Esophagus squamous epithelium (tissue), 4 donors: ENCODE results near the gene ZSWIM5.

Source experiments
- CTCF ChIP-seq, 6 experiments: fragments of 450-650 bp in 4 of 6; fragments of 200-600 bp in 2 of 6; sonication (generic) in 2 of 6; IDR thresholded peaks; one replicate each; pipeline ENCODE4 v1.5.1; 2016 to 2019; ENCODE audit warnings: antibody characterized with exemption in 6 of 6, mild to moderate bottlenecking in 4 of 6, moderate library complexity in 4 of 6
- POLR2A ChIP-seq, 4 donors: fragments of 450-650 bp; IDR thresholded peaks; one replicate each; pipeline ENCODE4 v1.6.1; 2017; ENCODE audit warnings: antibody characterized with exemption in 4 of 4, mild to moderate bottlenecking in 4 of 4, moderate library complexity in 3 of 4

GRCh38 chr1:45205910-45206721 lies at the start of gene ZSWIM5:
- TF ChIP-seq CTCF (IDR thresholded peaks at IDR 0.05) (no peak), POLR2A (IDR thresholded peaks at IDR 0.05) (peak in 2 of 4 donors; percentile 45 to 58)
